Suppressor macrophage treated with lipopolysaccharide for 4 hours (primary cell): ENCODE measurements around the gene STIMATE.

Source experiments
- DNase-seq: peaks from one replicate; pipeline ENCODE4 v3.0.0-alpha.2; 2020

STIMATE gene

DNA sequence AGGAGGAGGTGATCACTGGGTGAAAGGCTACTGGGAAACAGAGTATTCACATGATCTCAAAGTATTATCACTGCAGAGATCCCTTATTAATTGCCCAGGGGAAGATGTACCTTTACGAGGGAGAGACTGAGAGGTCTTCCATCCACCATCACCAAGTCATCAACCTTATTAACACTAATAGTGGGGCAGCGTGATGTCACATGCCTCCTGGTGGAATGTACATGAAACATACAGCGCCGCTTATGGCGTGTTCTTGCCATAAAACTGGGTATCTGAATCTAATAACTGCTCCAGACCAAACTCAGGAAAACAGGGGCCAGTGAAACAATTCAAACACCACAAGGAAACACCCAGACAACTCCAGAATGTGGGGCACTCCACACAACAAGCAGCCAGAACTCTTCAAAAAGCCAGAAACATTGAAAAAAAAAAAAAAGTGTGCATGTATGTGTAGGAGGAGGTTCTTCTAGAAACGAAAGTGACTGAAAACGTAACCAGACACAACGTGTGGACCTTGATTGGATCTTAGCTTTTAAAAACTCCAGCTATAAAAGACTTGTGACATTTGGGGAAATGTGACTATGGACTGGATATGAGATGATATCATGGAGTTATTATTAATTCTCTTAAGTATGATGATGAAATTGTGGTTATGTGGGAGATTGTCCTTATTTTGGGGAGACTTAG is 4.6 kb downstream of the STIMATE start:
- DNase-seq: peak; percentile 93

DNA sequence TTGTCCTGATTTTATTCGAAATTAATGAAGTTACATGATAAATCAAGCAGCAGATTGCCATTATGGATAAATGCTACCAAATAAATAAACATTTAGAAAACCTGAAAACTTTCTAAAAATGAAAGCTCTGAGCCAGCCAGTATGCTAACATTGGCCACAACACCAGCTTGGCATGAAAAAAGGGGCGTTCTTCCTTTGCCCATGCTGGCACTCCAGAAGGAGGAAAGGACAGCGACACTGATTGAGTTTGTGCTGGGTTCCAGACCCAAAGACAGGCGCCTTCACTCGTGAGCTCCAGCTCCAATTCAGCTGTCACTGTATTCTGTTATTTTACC is 5.1 kb downstream of the STIMATE start:
- DNase-seq: no peak

DNA sequence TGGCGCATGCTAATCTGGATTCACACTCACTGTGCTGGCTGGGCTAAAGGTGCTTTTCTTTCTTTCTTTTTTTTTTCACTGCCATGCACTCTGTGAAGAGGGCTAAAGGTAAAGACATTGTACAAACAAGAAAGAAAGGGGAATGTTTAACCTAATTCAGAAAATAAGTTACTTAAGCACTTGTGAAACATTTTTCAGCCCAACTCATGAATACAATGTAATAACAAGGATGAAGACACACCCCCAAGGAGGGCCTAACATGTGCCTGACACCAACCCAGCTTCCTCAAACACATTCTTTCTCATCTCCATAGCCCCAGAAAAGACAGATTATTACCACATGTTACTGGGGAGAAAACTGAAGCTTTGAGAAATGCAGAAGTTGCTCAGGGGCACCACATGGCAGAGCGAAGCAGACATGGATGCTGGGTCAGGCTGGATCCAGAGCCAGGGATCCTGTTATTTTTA is 5.7 kb downstream of the STIMATE start:
- DNase-seq: peak; percentile 94

DNA sequence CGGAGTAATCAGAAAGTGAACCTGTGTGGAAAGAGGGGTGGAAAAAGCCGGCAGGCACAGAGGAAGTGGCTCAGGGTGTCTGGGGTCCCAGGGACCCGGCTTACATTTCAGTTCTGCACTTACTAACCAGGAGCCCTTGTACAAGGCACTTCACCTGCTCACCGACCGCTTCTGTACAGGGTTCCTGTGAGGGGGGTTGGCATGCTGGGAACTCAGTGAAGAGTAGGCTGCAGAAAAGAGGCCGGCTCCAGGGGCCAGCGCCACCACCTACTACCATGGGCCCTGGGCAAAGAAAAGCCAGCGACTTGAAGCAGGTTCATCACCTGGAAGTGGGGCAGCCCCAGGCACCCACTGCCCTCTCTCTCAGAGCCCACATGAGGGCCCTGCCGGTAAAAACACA is 6.2 kb downstream of the STIMATE start:
- no peak for DNase-seq

DNA sequence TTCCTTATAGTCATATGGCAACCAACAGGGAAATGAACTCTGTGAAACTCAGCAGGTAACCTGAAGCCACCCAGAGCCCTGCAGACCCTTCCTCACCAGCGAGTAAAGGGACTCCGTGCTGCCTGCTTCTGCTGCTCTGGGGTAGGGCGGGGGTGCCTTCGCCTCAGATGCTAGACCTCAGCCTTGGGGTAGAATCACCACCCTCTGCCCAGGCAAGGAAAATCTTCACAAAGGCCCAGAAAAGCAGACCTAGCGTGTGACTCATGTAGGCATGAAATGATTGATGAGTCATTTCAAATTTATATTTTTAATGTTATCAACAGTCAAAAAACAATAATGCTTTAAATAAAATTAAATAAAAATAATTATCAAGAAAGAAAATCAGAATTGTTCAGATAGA is 6.6 kb downstream of the STIMATE start:
- DNase-seq: peak; percentile 35

DNA sequence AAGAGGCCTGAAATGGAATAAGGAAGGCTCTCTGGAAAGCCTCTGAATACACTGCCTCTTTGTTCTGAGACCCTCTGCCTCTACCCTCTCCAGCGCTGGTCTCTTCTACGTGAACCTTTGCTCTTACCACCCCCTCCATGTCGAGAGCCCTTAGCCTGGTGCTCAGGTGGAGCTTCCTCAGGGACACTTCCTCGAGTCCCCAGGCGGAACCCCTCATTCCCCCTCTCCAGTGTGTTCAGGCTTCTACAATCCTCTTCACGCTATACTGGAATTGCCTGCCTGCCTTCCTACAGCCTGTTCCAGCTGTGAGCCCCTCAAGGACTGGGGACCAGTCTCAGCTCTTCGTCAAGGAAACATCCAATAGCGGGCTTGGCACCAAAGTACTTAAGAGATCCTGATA is 7.4 kb downstream of the STIMATE start:
- no peak for DNase-seq

DNA sequence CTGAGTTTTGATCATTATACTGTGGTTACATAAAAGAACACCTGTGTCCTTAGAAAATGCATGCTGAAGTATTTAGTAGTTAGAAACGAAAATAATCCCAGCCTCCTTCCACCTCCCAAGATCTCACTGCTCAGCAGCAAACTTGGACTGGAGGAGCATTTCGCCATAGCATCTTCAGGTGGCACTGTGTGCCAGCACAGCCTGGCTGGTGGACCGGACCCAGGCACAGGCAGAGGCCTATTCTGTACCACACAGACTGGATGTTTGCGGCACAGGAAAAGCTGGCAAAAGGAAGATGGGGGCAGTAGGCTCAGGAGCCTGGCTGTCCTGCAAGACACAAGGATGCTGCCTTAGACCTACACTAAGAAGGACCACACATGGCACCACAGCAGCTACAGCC is 10.2 kb downstream of the STIMATE start:
- DNase-seq: no peak

DNA sequence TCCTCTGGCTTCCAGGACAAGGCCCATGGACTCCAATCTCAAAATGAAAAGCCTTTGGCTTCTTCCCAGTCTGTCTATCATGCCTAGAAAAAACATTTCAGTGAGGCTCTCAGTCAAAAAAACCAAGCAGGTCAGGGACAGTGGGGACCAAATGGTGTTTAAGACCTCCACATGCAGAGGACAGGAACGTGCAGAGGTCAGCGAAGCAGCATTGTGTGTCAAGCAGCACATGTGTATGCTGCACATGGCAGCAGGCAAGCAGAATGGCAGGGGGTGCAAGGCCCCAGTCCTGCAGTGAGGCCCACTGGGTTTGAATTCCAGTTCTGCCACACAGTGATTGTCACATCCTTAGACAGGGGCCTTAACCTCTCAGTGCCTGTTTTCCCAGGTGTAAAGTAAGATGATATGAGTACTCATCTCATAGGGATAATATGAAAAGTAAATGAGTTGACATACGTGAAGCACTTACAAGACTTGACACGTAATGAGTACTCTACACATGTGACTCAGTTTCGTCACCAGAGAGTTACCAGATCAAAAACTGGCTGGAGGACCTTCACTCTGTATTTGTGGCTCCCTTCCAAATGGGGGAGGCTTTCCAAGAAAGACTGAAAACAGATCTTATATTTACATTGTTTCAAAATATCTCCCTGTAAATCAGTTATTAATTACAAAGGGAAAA is 11.2 kb downstream of the STIMATE start:
- no peak for DNase-seq

DNA sequence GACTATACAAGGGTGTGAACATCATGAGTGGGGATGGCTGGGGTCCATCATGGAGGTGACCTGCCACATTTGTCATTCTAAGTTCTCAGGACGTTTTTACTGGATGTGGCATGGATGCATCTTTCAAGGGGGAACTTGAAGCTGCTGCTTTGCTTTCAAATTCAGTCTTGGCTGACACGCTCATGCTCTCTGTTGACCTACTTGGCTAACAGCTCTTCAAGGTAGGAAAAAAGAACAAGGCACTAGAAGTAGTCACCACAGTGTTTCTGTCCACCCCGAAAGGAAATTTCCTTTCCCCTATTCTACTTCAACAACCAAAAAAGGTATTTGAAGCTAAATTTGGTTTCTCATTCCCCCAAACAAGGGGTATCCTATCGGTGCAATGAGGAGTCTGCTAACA is 15.0 kb downstream of the STIMATE start:
- DNase-seq: no peak

DNA sequence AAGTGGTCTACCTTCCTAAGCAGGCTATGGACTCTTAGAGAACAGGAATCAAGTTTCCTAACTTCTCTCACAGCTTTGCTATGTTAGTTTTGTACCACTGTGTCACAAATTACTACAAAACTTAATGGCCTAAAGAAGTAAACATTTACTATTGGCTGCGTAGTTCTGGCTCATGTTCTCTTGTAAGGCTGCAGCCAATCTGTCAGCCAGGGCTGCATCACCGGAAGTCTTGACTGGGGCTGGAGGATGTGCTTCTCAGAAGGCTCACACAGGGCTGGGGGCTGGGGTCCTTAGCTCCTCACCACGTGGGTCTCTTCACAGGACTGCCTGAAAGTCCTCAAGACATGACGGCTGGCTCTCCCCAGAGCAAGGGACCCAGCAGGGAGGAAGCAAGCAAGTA is 15.5 kb downstream of the STIMATE start:
- DNase-seq: no peak

DNA sequence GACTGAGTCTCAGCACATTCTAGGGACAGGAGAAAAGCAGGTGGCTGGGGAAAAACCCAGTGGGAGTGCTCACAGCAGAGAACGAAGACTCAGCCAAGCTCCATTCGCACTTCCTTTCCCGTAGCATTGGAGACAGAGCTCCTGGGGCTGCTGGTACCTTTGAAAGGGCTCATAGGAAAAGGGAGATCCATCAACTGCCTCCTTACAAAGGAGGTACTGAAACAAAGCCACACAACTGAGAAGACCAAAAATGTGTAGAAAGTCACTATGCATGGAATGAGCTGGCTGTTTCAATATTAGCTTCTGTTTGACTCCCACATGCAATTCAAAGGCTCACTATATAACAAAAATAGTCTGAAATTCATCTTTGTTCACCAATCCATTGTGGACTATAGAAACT is 16.9 kb downstream of the STIMATE start:
- no peak for DNase-seq

DNA sequence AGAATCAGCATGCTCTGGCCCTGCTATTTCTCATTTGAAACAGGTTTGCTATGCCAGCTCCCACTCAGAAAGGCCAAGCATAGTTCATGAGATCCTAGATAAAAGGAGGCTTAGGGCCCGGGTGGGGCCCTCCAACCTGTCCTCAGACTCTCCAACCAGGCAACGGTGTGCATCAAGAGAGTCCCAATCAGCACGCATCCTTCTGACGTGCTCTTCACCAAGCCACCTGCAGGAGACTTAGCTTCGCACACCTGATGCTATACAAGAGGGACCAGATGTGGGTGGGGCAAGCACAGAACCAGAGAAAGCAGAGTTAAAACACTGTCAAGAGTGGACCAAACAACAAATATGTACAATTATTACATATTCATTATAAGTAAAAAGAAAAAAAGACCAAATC is 17.3 kb downstream of the STIMATE start:
- DNase-seq: no peak

DNA sequence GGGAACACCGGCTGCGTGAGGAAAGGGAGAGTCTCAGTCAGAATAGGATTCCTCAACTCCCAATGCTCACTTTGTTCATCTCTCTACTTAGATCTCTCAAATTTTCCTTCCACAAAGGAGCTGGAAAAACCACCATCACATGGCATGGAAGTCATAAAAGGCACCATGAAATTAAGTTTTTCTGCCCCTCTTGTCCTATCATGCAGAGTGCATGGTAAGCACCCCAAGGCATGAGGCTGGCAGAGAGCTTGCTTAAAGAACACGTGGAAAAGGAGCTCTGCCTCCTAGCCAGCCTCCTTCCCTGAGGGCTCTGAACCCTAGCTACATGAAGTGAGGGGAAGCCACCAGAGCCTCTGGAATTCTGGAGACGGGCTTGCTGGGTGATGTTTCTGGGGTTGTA is 17.8 kb downstream of the STIMATE start:
- DNase-seq: no peak

DNA sequence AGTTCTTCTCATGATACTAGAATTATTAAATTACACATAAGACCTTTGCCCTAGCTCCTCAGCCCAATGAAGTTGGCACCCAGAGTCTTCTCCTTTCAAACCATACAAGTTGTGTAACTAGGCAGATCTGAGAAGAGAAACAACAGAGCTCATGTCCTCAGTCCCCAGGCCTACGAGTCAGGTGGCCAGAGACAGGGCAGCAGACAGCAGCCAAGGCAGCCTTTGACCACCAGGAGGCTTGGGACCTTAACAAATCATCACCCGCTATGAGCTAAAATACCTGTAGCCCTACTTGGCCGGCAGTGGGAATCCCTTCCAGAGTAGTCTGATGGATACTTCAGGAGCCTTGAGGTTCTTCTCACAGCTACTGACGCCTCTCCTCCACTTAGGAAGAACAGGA is 18.3 kb downstream of the STIMATE start:
- DNase-seq: no peak

DNA sequence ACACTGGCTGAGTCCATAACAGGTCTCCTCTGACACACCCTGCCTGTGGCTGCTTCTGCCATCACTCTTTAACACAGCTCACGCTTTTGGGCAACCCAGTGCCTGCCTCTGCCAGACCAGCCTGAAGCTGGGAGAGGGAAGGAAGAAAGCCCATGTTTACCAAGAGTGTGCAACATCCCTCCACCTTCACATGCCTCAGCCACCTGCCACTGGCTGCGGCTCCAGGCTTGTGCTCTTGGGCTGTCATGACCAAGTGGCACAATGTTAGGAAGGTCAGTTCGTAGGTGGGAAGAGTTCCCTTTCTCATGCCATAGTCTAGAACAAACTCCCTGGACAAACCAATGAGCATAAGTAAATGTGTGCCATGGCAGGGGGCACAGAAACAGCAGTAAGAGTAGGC is 20.3 kb downstream of the STIMATE start:
- no peak for DNase-seq

DNA sequence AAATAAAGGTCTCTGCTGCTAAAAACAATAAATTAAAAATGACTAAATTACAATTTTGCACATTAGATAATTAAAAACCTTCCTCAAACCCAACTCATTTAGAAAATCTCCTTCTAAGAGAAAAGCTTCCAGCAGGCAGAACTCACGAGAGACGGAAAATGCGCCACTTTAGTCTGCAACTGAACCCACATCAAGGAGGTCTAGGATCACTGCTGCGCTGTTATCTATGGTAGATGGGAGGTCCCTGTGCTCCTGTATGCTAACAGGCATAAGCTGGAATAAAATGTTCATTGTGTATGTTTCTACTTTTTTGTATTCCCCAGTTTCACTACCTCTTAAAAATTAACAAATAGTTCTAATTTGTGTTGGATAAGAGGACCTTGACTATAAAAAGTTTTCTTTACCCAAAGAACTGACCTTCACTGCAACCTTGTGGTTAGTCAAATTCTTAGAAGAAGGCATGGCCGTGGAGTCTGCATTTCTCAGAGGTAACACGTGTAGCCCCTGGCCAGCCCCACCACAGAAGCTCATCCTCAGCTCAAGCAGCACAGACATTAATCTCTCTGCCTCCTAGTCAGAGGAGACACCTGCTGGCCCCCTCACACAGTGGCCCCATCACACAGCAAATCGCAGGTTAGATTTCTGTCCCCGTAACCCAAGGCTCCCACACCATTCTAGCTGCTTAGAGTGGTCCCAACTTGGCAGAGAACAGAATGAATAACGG is 22.3 kb downstream of the STIMATE start:
- no peak for DNase-seq

DNA sequence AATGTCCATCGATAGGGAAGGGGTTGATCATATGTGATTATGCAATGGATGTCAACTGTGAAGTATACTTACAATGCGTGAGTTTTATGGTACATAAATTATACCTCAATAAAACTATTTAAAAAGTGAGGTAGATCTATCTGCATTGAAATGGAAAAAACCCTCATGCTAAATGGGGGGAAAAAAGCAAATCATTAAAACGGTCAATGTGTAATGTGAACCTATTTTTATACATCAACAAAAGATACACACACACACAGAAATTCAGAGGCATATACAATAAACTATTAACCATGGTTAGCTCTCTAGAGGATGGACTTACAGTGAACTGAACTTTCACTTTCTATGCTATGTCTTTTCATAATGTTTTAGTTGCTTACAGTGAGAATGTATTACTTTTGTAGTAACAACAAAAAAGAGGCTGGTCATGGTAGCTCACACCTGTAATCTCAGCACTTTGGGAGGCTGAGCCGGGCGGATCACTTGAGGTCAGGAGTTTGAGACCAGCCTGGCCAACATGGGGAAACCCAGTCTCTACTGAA is 23.1 kb downstream of the STIMATE start:
- no peak for DNase-seq

DNA sequence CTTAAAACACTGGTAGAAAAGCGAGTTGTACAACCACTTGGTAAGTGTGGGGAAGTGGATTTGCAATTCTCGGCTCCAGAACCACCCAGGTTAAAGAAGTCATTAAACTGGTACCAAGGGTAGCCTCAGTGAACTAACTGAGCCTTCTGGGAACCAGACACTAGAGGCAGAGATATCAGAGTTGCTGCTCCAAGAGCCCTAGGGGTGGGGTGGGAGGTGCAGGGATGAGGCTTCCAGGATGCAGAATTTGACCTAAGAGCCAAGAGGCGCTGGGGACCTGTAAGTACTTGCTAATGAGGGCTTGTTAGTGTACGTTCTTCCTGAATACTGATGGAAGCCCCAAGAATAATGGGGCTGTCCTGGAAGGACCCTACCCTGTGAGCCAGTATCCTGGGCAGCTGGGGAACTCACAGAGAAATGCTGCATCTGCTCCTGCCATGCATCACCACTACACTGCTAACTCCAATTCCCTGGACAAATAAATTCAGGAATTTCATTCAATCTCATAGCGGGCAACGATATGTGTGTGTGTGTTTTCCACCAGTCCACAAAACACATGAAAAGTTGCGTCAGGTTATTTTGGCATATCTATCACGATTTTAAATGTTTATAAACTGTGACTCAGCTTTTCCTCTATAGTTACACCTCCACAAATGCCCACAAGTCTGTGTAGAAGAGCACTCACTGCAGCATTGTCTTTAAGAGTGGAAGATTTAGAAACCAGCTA is 23.8 kb downstream of the STIMATE start:
- DNase-seq: no peak

DNA sequence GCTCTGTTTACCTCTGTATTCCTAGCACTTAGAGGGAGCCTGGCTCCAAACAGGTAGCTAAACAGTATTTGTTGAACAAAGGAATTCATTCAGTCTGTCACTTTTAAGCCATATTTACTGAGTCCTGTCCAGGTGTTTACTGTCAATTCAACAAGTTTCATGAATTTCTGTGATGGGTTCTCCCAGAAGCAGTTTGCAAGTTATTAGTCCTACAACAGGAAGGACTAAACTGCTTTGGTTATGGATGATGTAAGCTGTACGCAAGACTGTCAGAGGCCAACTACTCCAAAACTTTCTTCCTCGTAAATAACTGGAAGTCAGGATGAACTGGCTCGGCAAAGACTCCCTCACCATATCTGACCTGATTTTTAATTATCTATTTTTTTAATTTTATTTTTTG is 25.1 kb downstream of the STIMATE start:
- DNase-seq: peak; percentile 19

DNA sequence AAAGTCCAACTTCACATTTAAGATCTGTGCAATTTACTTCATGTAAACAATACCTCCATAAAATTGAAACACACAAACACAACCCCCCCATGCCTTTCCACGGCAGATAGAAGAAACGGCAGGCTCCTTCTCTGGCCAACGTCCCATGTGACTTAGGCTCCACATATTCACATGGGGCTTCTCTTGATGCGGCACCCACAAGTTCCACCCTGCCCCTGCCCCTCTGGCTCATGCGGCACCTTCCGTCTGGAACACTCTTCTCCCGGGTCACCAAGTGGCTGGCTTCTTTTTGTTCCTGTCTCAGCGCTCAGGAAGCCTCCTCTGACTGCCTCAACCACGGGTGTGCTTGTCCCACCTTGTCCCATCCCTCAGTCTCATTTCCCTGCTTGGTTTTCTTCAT is 25.6 kb downstream of the STIMATE start:
- no peak for DNase-seq

DNA sequence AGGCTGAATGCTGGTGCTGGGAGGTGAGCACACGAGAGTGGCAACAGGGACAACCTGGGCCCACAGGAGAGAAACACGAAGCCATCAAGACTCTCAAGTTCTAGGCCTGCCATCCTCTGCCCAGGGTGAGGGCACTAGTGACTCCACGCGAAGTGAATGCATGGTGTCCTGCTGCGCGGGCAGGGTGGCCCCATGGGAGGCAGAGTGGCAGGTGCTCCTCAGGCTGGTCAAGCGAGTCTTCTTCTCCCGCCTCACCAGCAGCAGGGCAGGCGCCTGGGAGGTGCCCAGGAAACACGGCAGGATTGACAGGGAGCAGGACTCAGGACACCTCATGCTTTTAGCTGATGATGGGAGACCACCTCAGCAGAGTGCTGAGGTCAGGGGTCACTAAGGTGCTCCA is 26.9 kb downstream of the STIMATE start:
- DNase-seq: no peak

DNA sequence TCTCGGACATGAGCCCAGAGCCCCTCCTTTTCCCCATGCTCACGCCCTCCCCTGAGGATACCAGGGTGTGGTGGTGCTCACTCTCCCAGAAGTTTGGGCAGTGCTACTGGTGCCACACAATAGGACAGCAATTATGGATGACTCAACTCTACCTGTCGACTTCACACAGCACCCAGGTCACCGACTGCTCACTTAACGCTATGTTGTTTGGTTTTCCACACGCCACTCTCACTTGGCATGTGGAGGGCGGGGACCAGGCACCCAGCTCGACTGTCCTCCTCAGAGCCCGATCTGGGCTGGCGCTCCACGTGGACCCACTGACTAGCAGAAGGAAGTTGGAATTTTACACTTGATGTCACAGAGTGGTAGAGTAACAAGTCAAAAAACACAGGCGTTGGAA is 30.9 kb downstream of the STIMATE start:
- no peak for DNase-seq

DNA sequence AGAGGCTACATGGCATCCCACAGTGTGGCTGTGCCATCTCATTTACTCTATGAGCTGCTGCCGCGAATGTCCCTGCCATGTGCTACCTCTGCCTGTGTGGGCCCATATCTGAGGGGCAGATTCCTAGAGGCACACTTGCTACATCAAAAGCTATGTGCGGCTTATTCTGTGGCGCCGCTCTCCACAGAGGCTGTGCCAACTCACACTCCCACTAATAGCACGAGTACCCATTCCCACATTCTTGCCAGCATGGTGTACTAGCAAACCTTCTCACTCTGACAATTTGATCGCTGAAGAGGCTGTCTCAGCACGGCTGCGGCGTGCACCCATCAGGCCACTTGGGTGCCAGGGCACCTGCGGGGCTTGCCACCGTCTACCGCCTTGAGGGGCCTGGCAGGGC is 31.4 kb downstream of the STIMATE start:
- DNase-seq: no peak

DNA sequence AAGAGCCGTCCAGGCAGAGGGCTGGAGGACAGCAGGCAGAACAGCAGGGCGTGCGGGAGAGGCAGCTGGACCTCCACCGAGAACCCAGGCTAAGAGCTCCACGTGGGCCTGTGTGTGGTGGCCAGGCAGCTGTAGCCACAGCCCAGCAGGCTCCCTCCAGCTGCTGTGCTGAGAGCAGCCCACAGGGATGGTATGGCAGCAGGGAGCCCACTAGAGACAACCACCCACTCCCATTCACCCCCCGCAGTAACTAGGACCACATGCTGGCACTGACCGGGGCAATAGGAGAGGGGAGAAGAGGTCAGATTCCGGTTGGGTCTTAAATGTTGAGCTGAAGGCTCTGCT is 37.0 kb downstream of the STIMATE start:
- no peak for DNase-seq
